H1 (cell line): ENCODE data around the gene HTR1B. TPM values are rescaled to one million over a fixed set of nuclear protein-coding genes. Genes with fewer than 3 reads are reported as not detected.

Source experiments
- CTCF ChIA-PET: fragments of 300-600 bp; sonication (Branson Sonifier 250); formaldehyde crosslinking; loops from one replicate; lab custom pipeline; 2021; ENCODE audit not compliant: partially characterized antibody; lab: Charles Lee
- POLR2A ChIA-PET: fragments of 300-600 bp; sonication (Branson Sonifier 250); formaldehyde crosslinking; loops from one replicate; lab custom pipeline; 2021; ENCODE audit warnings: inconsistent platforms; ENCODE audit not compliant: partially characterized antibody; lab: Charles Lee
- DNase-seq, 2 experiments: peaks; one replicate each; pipeline versions ENCODE4 v3.0.0 to v3.0.0-alpha.2; 2010 to 2022; ENCODE audit warnings: low spot score in 2 of 2, low read depth in 1 of 2, mixed read lengths in 1 of 2
- FAIRE-seq: peaks from 2 replicates; lab custom pipeline; 2011; peaks lifted over from hg19 to GRCh38; lab: Jason Lieb, UNC
- H2AFZ ChIP-seq: 2 replicates; pipeline ENCODE4 v1.8.1; 2012; ENCODE audit warnings: low read length, inconsistent platforms
- H2AK5ac ChIP-seq: 2 replicates; pipeline ENCODE4 v1.6.1; 2013; ENCODE audit warnings: low read depth, low read length
- H2BK120ac ChIP-seq: replicated peaks from 2 replicates; pipeline ENCODE3; 2013; ENCODE audit warnings: low read depth, low read length, inconsistent platforms
- H2BK12ac ChIP-seq: 2 replicates; pipeline ENCODE4 v1.6.1; 2013; ENCODE audit warnings: low read depth, low read length
- H2BK15ac ChIP-seq: 2 replicates; pipeline ENCODE4 v1.6.1; 2013; ENCODE audit warnings: low read length
- H2BK20ac ChIP-seq: 2 replicates; pipeline ENCODE4 v1.6.1; 2013; ENCODE audit warnings: low read length
- H2BK5ac ChIP-seq: 2 replicates; pipeline ENCODE4 v1.6.1; 2013; ENCODE audit warnings: low read depth, low read length
- H3K14ac ChIP-seq: 2 replicates; pipeline ENCODE4 v1.6.1; 2013; ENCODE audit warnings: inconsistent platforms; ENCODE audit not compliant: insufficient read length
- H3K18ac ChIP-seq: 2 replicates; pipeline ENCODE4 v1.6.1; 2013; ENCODE audit warnings: low read length; ENCODE audit errors: extremely low read depth
- H3K23ac ChIP-seq: 2 replicates; pipeline ENCODE4 v1.6.1; 2013; ENCODE audit warnings: inconsistent platforms; ENCODE audit not compliant: insufficient read length
- H3K23me2 ChIP-seq: 2 replicates; pipeline ENCODE4 v1.6.1; 2013; ENCODE audit warnings: low read depth, low read length
- H3K27ac ChIP-seq: 2 replicates; pipeline ENCODE4 v1.6.1; 2011; ENCODE audit warnings: low read depth, low read length, inconsistent platforms
- H3K27me3 ChIP-seq, 4 experiments: replicated peaks in 1 of 4; 1 replicate in 1 of 4; 2 replicates in 3 of 4; pipeline versions ENCODE4 v1.6.1 to v1.8.1; 2011 to 2013; ENCODE audit warnings: low read length in 3 of 4, mild to moderate bottlenecking in 3 of 4, inconsistent platforms in 2 of 4, mixed read lengths in 2 of 4, moderate library complexity in 1 of 4; ENCODE audit not compliant: control insufficient read depth in 3 of 4, insufficient read depth in 3 of 4; ENCODE audit errors: extremely low read depth in 1 of 4
- H3K36me3 ChIP-seq, 4 experiments: 2 replicates each; pipeline versions ENCODE4 v1.6.1 to v1.8.1; 2011 to 2013; ENCODE audit warnings: mild to moderate bottlenecking in 4 of 4, low read length in 3 of 4, moderate library complexity in 2 of 4, control low read depth in 1 of 4, inconsistent platforms in 1 of 4; ENCODE audit not compliant: insufficient read depth in 4 of 4, control insufficient read depth in 2 of 4
- H3K4ac ChIP-seq: replicated peaks from 2 replicates; pipeline ENCODE3; 2013; ENCODE audit warnings: low read length, low read depth, mixed read lengths, inconsistent platforms; ENCODE audit not compliant: insufficient read length
- H3K4me1 ChIP-seq, 4 experiments: replicated peaks in 1 of 4; 1 replicate in 1 of 4; 2 replicates in 3 of 4; pipeline versions ENCODE4 v1.6.1 to v1.8.1; 2011 to 2013; ENCODE audit warnings: low read length in 3 of 4, inconsistent platforms in 2 of 4, mixed read lengths in 1 of 4; ENCODE audit not compliant: insufficient read depth in 4 of 4, control insufficient read depth in 3 of 4
- H3K4me2 ChIP-seq, 2 experiments: 2 replicates each; pipeline versions ENCODE4 v1.6.1 to v1.8.1; 2011 to 2013; ENCODE audit warnings: low read depth in 2 of 2, low read length in 2 of 2, control low read depth in 1 of 2, inconsistent platforms in 1 of 2, mild to moderate bottlenecking in 1 of 2; ENCODE audit not compliant: insufficient read depth in 1 of 2
- H3K4me3 ChIP-seq, 4 experiments: fragments of 200-600, 300-600 bp in 1 of 4; sonication (generic), shearing (Covaris generic), sonication (Bioruptor Twin) in 1 of 4; 2 replicates each; pipeline versions ENCODE4 v1.5.1 to v1.8.1; 2011 to 2016; ENCODE audit warnings: low read length in 4 of 4, low read depth in 3 of 4, control low read depth in 2 of 4, inconsistent platforms in 2 of 4, mild to moderate bottlenecking in 2 of 4, mixed read lengths in 1 of 4, moderate library complexity in 1 of 4; ENCODE audit not compliant: insufficient read depth in 2 of 4; ENCODE audit errors: extremely low read depth in 1 of 4
- H3K56ac ChIP-seq: replicated peaks from 2 replicates; pipeline ENCODE3; 2013; ENCODE audit warnings: low read depth, mild to moderate bottlenecking, mixed read lengths, low read length, inconsistent platforms; ENCODE audit not compliant: insufficient read length
- H3K79me1 ChIP-seq: 2 replicates; pipeline ENCODE4 v1.6.1; 2013; ENCODE audit warnings: low read depth, low read length, control low read depth
- H3K79me2 ChIP-seq, 2 experiments: 2 replicates each; pipeline versions ENCODE4 v1.6.1 to v1.8.1; 2012 to 2013; ENCODE audit warnings: low read length in 2 of 2, mild to moderate bottlenecking in 2 of 2, inconsistent platforms in 1 of 2; ENCODE audit not compliant: insufficient read depth in 2 of 2, control insufficient read depth in 1 of 2
- H3K9ac ChIP-seq, 4 experiments: replicated peaks in 1 of 4; 1 replicate in 1 of 4; 2 replicates in 3 of 4; pipeline versions ENCODE4 v1.6.1 to v1.8.1; 2011 to 2013; ENCODE audit warnings: low read depth in 3 of 4, low read length in 3 of 4, control low read depth in 2 of 4, mild to moderate bottlenecking in 2 of 4, moderate library complexity in 2 of 4, inconsistent platforms in 1 of 4; ENCODE audit errors: extremely low read depth in 1 of 4
- H3K9me3 ChIP-seq, 2 experiments: 2 replicates each; pipeline versions ENCODE4 v1.6.1 to v1.8.1; 2012 to 2013; ENCODE audit warnings: mild to moderate bottlenecking in 2 of 2, moderate library complexity in 2 of 2, control low read depth in 1 of 2, inconsistent platforms in 1 of 2, low read depth in 1 of 2, low read length in 1 of 2, mixed read lengths in 1 of 2; ENCODE audit not compliant: insufficient read depth in 2 of 2
- H4K20me1 ChIP-seq, 2 experiments: replicated peaks in 1 of 2; 2 replicates each; pipeline versions ENCODE3 to v1.8.1; 2011 to 2013; ENCODE audit warnings: inconsistent platforms in 2 of 2, low read length in 2 of 2, mild to moderate bottlenecking in 1 of 2; ENCODE audit not compliant: insufficient read depth in 2 of 2, control insufficient read depth in 1 of 2
- H4K5ac ChIP-seq: 2 replicates; pipeline ENCODE4 v1.6.1; 2013; ENCODE audit warnings: low read length, low read depth, mixed read lengths, inconsistent platforms; ENCODE audit not compliant: insufficient read length
- H4K8ac ChIP-seq: 2 replicates; pipeline ENCODE4 v1.8.0; 2013; ENCODE audit warnings: mild to moderate bottlenecking, moderate library complexity, low read length, inconsistent platforms; ENCODE audit not compliant: insufficient read depth; ENCODE audit errors: extremely low read depth
- H4K91ac ChIP-seq: replicated peaks from 2 replicates; pipeline ENCODE3; 2013; ENCODE audit warnings: low read length, mixed read lengths, inconsistent platforms; ENCODE audit not compliant: insufficient read length
- ASH2L ChIP-seq: fragments of 200-600, 300-600 bp; sonication (generic); IDR thresholded peaks from one replicate; pipeline ENCODE4 v1.7.1; 2017; ENCODE audit warnings: low read length
- CTBP2 ChIP-seq: IDR thresholded peaks from 2 replicates; pipeline ENCODE4 v1.7.0; 2011; ENCODE audit warnings: borderline replicate concordance, mild to moderate bottlenecking, moderate library complexity, mixed read lengths, low read length; ENCODE audit not compliant: insufficient read depth, insufficient read length
- GTF2F1 ChIP-seq: IDR thresholded peaks from 2 replicates; pipeline ENCODE4 v1.6.1; 2012; ENCODE audit warnings: low read depth, low read length, improper control_type of control experiment, borderline replicate concordance
- NRF1 ChIP-seq: IDR thresholded peaks from 2 replicates; pipeline ENCODE4 v1.6.1; 2011; ENCODE audit warnings: mild to moderate bottlenecking, low read depth, low read length, improper control_type of control experiment
- POLR2A ChIP-seq, 2 experiments: IDR thresholded peaks; 1 replicate in 1 of 2; 2 replicates in 1 of 2; pipeline ENCODE4 v1.6.1; 2011; ENCODE audit warnings: low read depth in 2 of 2, low read length in 2 of 2, mild to moderate bottlenecking in 2 of 2; ENCODE audit errors: control extremely low read depth in 1 of 2
- RXRA ChIP-seq: IDR thresholded peaks from 2 replicates; pipeline ENCODE4 v1.6.1; 2011; ENCODE audit warnings: low read depth, mild to moderate bottlenecking, low read length, moderate library complexity; ENCODE audit not compliant: insufficient read depth
- WGBS, 2 experiments: shearing (Covaris generic) in 1 of 2; methylation state at CpG; one replicate each; pipeline versions ENCODE4 v1.1.6 to v1.1.7; 2013 to 2015; ENCODE audit warnings: low lambda C conversion rate in 2 of 2, mixed read lengths in 2 of 2, inconsistent platforms in 1 of 2, low coverage in 1 of 2, missing lambda C conversion rate in 1 of 2; ENCODE audit not compliant: insufficient replicate concordance in 2 of 2, insufficient coverage in 1 of 2, insufficient read length in 1 of 2; ENCODE audit errors: extremely low coverage in 1 of 2, missing lambda C conversion rate in 1 of 2; 5-methylcytosine and 5-hydroxymethylcytosine counted together
- polyA plus RNA-seq, 7 experiments: library from polyadenylated mRNA; depleted of rRNA in 3 of 7; stranded (reverse) in 5 of 7; unstranded in 2 of 7; fragments of >200 nt in 5 of 7; fragments of 200-250 nt in 2 of 7; gene quantifications; 1 replicate in 5 of 7; 2 replicates in 1 of 7; 4 replicates in 1 of 7; pipeline versions ENCODE4 v1.2.1 to v1.2.3, GENCODE V29; 2011 to 2013; ENCODE audit warnings: missing spikeins in 2 of 7, mixed read lengths in 2 of 7
- total RNA-seq: library from RNA; stranded (reverse); fragmentation: NEBNext Ultra II Directional; extraction: Animal tissue kit (Norgen Biotek cat#: 25700); gene quantifications from 2 replicates; pipeline ENCODE4 v1.2.1, GENCODE V29; 2021

HTR1B gene
- total and polyA plus RNA-seq, 2 of the 8 experiments (the other 6 are each of a cell fraction or from before 2014, with no cell fraction given): 1.1 to 1.4 TPM

DNA sequence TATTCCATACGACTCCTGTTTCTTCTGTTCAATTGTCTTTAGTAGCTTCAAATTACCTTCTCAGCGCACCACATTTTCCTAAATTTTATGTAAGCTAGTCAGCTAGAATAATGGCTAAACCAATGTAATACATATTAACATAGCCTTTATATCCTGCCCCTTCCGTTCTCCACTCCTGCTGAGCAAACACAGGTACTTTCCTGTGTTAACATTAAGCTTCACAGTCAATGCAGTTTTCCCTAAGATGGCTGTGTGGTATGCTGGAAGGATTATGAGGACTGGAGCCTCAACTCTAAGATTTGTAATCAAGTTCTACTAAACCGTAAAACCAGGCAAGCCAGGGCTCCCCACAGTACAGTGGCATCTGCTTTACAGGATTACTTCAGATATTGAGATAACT is 29.4 kb downstream of the HTR1B start:
- Histone ChIP-seq H2BK20ac (no peak overlapping the region), H3K9me3 (no peaks in the 10 kb centered on the region), H3K23me2 (no peaks in the 10 kb centered on the region), H3K18ac (no peak overlapping the region), H3K23ac (no peak overlapping the region), H2BK5ac (no peak overlapping the region), H3K4ac (no peak overlapping the region), H4K91ac (no peak overlapping the region), H2AFZ (peak overlapping the region; percentile 88; the same call in 1 of the 2 replicates), H3K4me3 (no peak overlapping the region), H3K79me2 (no peaks in the 10 kb centered on the region), H4K20me1 (no peaks in the 10 kb centered on the region), H3K36me3 (no peaks in the 10 kb centered on the region), H3K4me2 (no peak overlapping the region), H3K9ac (no peak overlapping the region), H2BK12ac (no peak overlapping the region)
- POLR2A ChIA-PET: no interaction called here
- WGBS, 2 experiments: 71% methylated on average over 4 of the region's 4 CpGs; no CpG with 5 or more reads in 1 of the 2 experiments
- TF ChIP-seq RXRA (no peak), POLR2A (IDR thresholded peaks at IDR 0.05; ENCODE audit: control extremely low read depth in 1 of 2, low read depth in 2 of 2, low read length in 2 of 2) (no peak), CTBP2 (no peak), NRF1 (no peak), GTF2F1 (no peak), ASH2L (no peak)
- TF ChIP-seq, all 59 proteins: peak for 0
- Histone ChIP-seq H4K8ac (no peak overlapping the region), H3K14ac (no peak overlapping the region), H3K56ac (no peak overlapping the region), H2AK5ac (no peak overlapping the region), H3K27me3 (no peaks in the 10 kb centered on the region), H4K5ac (no peak overlapping the region), H3K79me1 (no peaks in the 10 kb centered on the region), H3K4me1 (no peaks in the 10 kb centered on the region), H2BK120ac (no peak overlapping the region), H3K27ac (no peak overlapping the region), H2BK15ac (no peak overlapping the region)
- FAIRE-seq (no peak), DNase-seq (no peak)
- CTCF ChIA-PET: interaction anchor here (1.3 to 1.9 kb wide), 3 partner anchors 13 to 28 kb away, joined by 3 to 7 read pairs (median 4); no protein-coding TSS in a partner anchor
